ENCODE results near the gene ALDH7A1.
A peak's percentile ranks its signal among the peaks of the same experiment; 100 is the strongest.
"Not testable (repeated sequence)": the region's sequence is repeated elsewhere in the genome, so short reads cannot be mapped to it uniquely, and the experiment has no call there.

ALDH7A1 gene

DNA sequence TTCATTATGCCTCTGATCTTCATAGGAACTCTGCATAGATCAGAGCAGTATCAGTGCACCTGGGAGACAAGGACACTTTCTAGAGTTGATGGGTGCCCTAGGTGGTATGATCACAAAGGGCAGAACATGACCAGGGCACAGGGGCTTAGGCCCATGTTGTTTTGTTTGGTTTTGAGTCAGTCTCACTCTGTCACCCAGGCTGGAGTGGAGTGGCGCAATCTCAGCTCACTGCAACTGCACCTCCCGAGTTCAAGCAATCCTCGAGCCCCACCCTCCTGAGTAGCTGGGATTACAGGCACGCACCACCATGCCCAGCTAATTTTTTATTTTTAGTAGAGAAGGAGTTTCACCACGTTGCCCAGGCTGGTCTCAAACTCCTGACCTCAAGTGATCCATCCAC is 17.6 kb downstream of the ALDH7A1 start:
- TF ChIP-seq POLR2A (IDR thresholded peaks at IDR 0.05; ENCODE audit: low read length) (no peak), GATA1 (IDR thresholded peaks at IDR 0.05; ENCODE audit: low read depth, low read length) (no peak)
- no peak for DNase-seq

DNA sequence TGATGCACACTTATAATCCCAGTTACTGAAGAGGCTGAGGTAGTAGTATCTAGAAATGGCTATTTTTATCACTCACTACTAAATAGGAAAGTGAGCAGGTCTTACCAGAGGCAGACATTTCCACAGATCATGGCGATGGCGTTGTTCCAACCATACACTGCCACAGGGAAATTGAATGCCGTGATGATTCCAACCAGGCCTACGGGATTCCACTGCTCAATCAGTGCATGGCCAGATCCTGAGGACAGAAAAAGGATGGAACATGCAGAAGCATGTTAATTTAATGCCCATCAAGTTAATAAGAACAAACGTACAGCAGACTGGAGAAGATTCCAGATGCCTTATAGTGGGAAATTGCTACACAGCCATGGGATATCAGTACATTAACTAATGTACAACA is 18.0 kb downstream of the ALDH7A1 start:
- no peak for DNase-seq

DNA sequence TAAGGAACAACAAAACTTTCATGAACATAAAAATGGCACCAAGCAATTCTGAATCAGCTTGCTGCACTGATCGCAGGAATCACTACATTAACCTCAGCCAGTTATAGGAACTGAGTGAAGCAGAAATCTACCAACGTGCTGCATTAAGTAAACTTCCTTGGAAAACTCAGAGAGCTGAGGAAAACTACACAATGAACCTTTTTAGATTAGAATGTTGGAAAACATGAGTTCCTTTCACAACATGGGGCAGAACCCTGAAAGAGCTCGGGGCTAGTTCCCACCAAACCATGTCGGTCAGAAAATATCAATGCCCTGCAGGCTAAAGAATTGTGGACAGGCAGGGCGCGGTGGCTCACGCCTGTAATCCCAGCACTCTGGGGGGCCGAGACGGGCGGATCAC is 19.4 kb downstream of the ALDH7A1 start:
- no peak for DNase-seq
- TF ChIP-seq GATA1 (IDR thresholded peaks at IDR 0.05; ENCODE audit: low read depth, low read length) (no peak), POLR2A (IDR thresholded peaks at IDR 0.05; ENCODE audit: low read length) (no peak)

More for the DNA sequence above, 18.0 kb downstream of the ALDH7A1 start:
- TF ChIP-seq GATA1 (IDR thresholded peaks at IDR 0.05; ENCODE audit: low read depth, low read length) (no peak), POLR2A (IDR thresholded peaks at IDR 0.05; ENCODE audit: low read length) (no peak)

DNA sequence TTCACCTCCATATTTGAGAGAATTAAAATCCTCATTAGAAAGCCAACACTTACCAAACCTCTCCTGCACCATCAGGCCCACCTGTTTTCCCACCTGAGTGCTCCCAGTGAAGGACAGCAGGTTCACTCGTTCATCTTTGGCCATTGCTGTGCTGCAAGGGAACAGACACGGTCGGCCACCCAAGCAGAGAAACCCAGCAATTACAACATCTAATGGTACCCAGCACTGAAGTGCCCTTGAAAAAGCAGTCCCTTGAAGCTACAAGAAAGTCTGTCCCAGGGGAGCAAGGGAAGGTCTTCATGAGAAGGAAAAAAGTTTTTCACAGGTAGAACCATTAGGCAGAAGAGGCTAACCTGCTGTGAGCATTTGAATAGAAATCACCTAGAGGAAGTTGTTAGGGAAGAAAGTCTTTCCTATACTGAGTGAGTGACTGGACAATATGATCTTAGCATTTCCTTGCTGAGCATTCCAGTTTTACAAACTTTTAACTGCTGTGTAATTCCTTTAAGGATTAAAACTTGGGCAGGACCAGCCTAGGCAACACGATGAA is 26.7 kb downstream of the ALDH7A1 start:
- no peak for DNase-seq
- TF ChIP-seq POLR2A (IDR thresholded peaks at IDR 0.05; ENCODE audit: low read length) (no peak), GATA1 (IDR thresholded peaks at IDR 0.05; ENCODE audit: low read depth, low read length) (no peak)

DNA sequence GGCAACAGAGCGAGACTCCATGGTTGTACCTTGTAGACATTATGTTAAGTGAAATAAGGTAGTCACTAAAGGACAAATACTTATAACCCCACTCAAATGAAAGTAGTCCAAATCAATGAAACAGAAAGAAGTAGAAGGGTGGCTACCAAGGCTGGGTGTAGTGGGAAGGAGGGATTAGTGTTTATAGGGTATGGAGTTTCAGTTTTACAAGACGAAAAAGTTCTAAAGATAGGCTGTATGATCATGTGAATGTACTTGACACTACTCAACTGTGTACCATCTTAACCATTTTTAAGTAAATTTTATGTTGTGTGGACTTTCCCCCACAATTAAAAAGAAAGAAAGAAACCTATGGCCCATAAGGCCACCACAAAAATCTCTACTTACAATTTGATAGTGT is 32.2 kb downstream of the ALDH7A1 start:
- TF ChIP-seq GATA1 (IDR thresholded peaks at IDR 0.05; ENCODE audit: low read depth, low read length) (no peak), POLR2A (IDR thresholded peaks at IDR 0.05; ENCODE audit: low read length) (no peak)
- DNase-seq = no peak

DNA sequence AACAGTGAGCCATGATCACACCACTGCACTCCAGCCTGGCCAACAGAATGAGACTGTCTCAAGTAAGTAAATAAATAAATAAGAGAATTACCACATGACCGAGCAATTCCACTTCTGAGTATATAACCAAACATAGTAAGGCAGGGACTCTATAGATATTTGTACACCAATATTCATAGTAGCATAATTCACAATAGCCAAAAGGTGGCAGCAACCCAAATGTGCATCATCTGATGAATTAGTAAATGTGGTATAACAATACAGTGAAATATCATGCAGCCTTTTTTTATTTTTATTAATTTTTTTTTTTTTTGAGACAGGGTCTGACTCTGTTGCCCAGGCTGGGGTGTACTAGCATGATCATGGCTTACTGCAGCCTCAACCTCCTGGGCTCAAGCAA is 33.1 kb downstream of the ALDH7A1 start:
- no peak for DNase-seq
- no peak for TF ChIP-seq POLR2A (IDR thresholded peaks at IDR 0.05; ENCODE audit: low read length)
- no peak for TF ChIP-seq GATA1 (IDR thresholded peaks at IDR 0.05; ENCODE audit: low read depth, low read length)

DNA sequence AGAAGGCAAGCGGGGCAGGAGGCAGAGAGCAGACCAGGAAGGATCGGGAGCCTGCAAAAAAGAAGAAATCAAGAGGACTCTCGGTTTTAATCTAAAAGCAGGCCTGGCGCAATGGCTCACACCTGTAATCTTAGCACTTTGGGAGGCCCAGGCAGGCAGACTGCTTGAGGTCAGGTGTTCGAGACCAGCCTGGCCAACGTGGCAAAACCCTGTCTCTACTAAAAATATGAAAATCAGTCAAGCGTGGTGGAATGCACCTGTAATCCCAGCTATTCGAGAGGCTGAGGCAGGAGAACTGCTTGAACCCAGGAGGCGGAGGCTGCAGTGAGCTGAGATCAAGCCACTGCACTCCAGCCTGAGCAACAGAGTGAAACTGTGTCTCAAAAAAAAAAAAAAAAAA is 39.9 kb downstream of the ALDH7A1 start:
- not testable (repeated sequence) for DNase-seq

DNA sequence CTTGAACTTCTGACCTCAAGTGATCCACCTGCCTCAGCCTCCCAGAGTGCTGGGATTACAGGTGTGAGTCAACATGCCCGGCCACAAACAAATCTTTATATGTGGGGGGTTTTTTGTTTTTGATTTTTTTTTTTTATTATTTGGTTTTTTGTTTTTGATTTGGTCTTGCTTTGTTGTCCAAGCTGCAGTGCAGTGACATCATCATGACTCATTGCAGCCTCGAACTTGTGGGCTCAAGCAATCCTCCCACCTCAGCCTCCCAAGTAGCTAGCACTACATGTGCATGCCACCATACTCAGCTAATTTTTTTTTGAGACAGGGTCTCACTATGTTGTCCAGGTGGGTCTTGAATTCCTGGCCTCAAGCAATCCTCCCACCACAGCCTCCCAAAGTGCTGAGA is 42.4 kb downstream of the ALDH7A1 start:
- DNase-seq = no peak
- TF ChIP-seq GATA1 (IDR thresholded peaks at IDR 0.05; ENCODE audit: low read depth, low read length) (no peak), POLR2A (IDR thresholded peaks at IDR 0.05; ENCODE audit: low read length) (no peak)

DNA sequence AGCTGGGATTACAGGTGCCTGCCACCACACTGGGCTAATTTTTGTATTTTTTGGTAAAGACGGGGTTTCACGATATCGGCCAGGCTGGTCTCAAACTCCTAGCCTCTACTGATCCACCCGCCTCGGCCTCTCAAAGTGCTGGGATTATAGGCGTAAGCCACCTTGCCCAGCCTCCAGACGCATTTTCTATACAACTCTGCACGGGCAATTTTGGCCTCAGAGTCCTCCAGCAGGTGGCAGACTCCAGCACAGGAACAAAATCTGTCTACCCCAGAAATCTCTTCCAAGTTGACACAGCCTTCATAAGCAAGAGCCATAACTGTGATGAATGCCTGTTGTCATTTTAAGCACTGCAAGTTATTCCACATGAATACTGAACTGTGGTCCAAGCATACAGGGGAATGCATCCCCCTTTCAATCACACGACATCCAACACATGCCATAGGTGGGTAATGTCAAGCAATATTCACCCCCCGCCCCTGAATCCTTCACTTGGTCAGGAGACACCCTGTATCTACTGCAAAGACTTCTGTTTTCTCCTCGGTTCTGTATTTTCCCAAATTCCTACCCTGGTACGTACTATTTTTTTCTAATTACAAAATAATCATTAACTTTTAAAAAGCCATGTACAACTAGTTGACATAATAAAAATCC is 50.8 kb downstream of the ALDH7A1 start:
- TF ChIP-seq GATA1 (IDR thresholded peaks at IDR 0.05; ENCODE audit: low read depth, low read length) (no peak), POLR2A (IDR thresholded peaks at IDR 0.05; ENCODE audit: low read length) (no peak)
- DNase-seq = peak; percentile 21 to 35

DNA sequence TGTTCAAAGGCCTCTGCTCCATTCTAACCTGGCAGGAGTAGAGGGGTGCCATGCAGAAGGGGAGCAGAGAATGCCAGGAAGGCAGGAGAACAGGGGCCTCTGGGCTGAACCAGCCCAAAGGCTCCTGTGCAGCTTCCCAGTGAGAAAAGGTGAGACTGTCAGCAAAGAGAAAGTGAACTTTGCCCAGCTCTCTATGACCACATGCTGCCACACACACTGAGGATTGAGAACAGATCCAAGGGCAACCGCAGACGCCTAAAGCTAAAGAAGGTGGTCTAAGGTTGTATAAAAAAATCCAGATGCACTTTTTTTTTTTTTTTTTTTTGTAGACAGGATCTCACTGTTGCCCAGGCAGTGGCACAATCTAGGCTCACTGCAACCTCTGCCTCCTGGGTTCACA is 51.4 kb downstream of the ALDH7A1 start:
- TF ChIP-seq POLR2A (IDR thresholded peaks at IDR 0.05; ENCODE audit: low read length) = no peak
- no peak for TF ChIP-seq GATA1 (IDR thresholded peaks at IDR 0.05; ENCODE audit: low read depth, low read length)
- DNase-seq = no peak

DNA sequence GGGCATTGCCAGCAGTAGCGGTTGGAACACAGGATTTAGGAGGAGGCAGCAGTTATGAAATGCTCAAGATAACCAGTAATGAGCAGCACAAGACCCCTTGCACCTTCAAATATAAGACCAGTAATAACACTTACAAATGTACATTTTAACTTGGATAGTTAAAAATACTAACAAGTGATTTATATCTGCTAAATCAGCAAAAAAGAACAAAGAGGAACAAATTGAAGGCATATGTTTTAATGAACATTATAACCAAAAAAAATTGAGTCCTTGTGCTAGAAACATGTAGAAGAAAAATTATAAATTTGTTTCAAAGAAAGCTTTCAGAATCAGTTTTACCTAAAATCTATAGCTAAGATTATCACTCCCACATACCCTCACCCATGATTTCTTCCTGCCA is 52.0 kb downstream of the ALDH7A1 start:
- DNase-seq = no peak
- TF ChIP-seq GATA1 (IDR thresholded peaks at IDR 0.05; ENCODE audit: low read depth, low read length) (no peak), POLR2A (IDR thresholded peaks at IDR 0.05; ENCODE audit: low read length) (no peak)

DNA sequence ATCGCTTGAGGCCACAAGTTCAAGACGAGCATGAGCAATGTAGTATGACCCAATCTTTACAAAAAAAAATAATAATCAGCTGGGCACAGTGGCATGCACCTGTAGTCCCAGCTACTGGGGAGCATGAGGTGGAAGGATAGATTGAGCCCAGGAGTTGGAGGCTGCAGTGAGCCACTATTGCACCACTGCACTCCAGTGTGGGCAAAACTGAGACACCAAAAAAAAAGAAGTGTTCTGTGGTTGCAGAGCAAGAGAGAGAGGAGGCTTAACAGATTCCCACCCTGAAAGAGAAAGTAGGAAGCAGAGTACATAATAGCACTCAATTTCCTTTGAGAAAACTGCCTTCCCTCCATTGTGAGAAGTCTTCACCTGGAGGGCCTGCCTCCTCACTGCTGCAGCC is 52.6 kb downstream of the ALDH7A1 start:
- DNase-seq = no peak
- TF ChIP-seq POLR2A (IDR thresholded peaks at IDR 0.05; ENCODE audit: low read length) = no peak
- no peak for TF ChIP-seq GATA1 (IDR thresholded peaks at IDR 0.05; ENCODE audit: low read depth, low read length)

DNA sequence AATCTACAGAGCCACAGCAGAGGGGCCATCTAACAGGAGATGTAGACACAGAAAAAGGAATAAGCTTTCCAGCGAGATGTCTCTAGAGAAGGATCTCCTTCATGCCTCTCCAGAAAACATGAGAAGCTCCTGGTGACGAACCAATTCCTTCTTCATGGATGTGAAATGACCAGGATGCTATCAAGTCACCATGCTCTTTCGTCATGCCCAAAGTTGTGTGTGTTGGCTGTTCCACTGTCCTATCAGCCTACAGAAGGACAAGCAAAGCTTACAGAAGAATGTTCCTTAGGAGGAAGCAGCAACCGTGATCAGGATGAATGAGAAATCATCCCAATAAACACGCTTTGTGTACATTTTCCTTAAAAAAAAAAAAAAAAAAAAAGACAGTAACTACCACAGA is 54.4 kb downstream of the ALDH7A1 start:
- no peak for TF ChIP-seq GATA1 (IDR thresholded peaks at IDR 0.05; ENCODE audit: low read depth, low read length)
- no peak for DNase-seq

DNA sequence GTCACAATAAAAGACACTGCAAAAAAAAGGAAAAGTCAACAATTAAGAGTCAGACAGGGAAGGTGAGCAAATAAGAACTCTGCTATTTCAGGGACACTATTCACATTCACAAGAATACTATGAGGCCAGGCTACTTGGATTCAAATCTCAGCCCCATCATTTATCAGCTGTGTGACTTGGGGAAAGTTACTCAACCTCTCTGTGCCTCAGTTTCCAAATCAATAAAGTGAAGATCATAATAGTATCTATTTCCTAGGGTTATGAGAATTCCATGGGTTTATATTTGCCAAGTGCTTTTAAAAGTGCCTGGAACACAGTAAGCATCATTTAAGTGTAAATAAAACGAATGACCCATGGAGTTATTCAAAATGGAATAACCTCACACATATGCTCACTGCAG is 56.4 kb downstream of the ALDH7A1 start:
- TF ChIP-seq POLR2A (IDR thresholded peaks at IDR 0.05; ENCODE audit: low read length) (no peak), GATA1 (IDR thresholded peaks at IDR 0.05; ENCODE audit: low read depth, low read length) (no peak)
- DNase-seq = no peak

DNA sequence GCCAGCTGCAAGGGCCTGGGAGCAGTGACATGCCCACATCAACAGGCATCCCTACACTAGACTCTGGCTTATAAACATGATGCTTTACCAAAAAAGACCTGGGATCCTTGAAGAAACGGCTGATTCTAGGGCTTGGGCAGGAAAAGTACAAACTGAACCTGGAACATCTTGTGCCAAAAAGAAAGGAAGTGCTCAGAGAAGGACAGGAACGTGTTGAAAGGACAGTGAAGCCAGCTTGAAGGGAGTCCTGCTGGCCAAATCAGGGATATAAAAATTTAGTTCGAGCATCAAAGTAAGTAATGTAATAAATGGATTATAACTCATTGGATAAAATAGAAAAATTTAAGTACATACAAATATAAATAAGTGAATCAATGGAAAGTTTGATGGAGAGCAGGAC is 58.1 kb downstream of the ALDH7A1 start:
- TF ChIP-seq GATA1 (IDR thresholded peaks at IDR 0.05; ENCODE audit: low read depth, low read length) (no peak), POLR2A (IDR thresholded peaks at IDR 0.05; ENCODE audit: low read length) (no peak)
- no peak for DNase-seq

All from erythroblast (primary cell).